ENCODE data around the gene TSEN15.

DNA sequence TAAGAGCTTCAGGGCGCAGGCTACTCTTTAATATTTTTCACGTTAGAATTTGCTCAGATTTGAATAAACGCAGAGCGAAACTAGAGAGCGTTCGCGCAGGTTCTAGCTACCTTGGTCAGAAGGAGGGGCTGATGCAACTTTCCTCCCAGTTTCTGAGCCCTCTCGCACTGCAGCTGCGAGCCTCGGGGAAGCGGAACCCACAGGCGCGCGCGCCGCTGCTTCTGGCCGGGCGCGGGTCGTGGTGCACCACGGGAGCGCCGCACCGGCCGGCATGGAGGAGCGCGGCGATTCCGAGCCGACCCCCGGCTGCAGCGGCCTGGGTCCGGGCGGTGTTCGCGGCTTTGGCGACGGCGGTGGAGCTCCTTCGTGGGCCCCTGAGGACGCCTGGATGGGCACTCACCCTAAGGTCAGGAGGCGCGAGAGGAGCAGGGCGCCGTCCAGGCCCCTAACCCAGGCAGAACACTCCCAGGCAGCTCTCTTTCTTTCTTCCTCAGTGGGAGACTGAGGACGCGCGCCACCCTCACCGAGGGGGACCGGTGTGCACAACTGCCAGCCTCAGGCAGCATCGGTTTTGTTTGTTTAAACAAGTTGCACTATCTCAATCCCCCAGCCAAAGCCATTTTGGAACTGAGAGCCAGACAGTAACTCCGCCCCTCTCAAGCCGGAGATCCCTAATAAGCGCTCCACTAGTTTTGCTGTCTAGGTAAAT lies at the start of gene TSEN15:
- peak; percentile 6 for TF ChIP-seq PAX5 (IDR thresholded peaks at IDR 0.05; ENCODE audit: insufficient read depth, low read length, severe bottlenecking)
- TF ChIP-seq POLR2A (IDR thresholded peaks at IDR 0.05; ENCODE audit: low read depth, low read length) = peak; percentile 81
- TF ChIP-seq TAF1 (IDR thresholded peaks at IDR 0.05; ENCODE audit: low read depth, low read length) = peak; percentile 87
- peak; percentile 73 for TF ChIP-seq POLR2AphosphoS5 (IDR thresholded peaks at IDR 0.05; ENCODE audit: low read depth, low read length)
- peak; percentile 21; the same call in 1 of the 2 replicates for TF ChIP-seq SPI1 (IDR thresholded peaks at IDR 0.05; ENCODE audit: low read depth, low read length)
